B cell (primary cell): ENCODE measurements around the gene R3HDM4. TPM values are rescaled to one million over a fixed set of nuclear protein-coding genes. Genes with fewer than 3 reads are reported as not detected.

ENCODE experiments used
- ATAC-seq: fragments of 200-7000 bp; cut with Tn5 transposase; one replicate; pipeline ENCODE4 v1.10.0; 2021; ENCODE audit warnings: low read depth, mild to moderate bottlenecking, moderate number of reproducible peaks, moderate library complexity
- CTCF ChIA-PET: fragments of 350-600 bp; sonication (Branson Sonifier 250); formaldehyde crosslinking; loops from one replicate; lab custom pipeline; 2021; ENCODE audit warnings: antibody characterized with exemption, inconsistent platforms; lab: Charles Lee
- POLR2A ChIA-PET: fragments of 350-600 bp; sonication (Branson Sonifier 250); formaldehyde crosslinking; loops from one replicate; lab custom pipeline; 2021; ENCODE audit warnings: antibody characterized with exemption; lab: Charles Lee
- DNase-seq: peaks from one replicate; pipeline ENCODE4 v3.0.0; 2013
- H2AFZ ChIP-seq: 2 replicates; pipeline ENCODE4 v1.6.1; 2012; ENCODE audit warnings: mild to moderate bottlenecking, low read depth, low read length; ENCODE audit not compliant: insufficient read depth, poor library complexity, severe bottlenecking
- H3K27ac ChIP-seq, 2 donors: 1 replicate in 1 of 2; 2 replicates in 1 of 2; pipeline ENCODE4 v1.5.1; 2012 to 2013; ENCODE audit warnings: low read length in 2 of 2, mild to moderate bottlenecking in 2 of 2, moderate library complexity in 1 of 2
- H3K27me3 ChIP-seq, 4 experiments: fragments of 200-600 bp in 1 of 4; sonication (generic) in 1 of 4; replicated peaks in 1 of 4; 1 replicate in 2 of 4; 2 replicates in 2 of 4; pipeline versions ENCODE4 v1.6.1 to v1.7.0; 2013 to 2016; ENCODE audit warnings: low read length in 3 of 4, mild to moderate bottlenecking in 2 of 4, mixed read lengths in 1 of 4, moderate library complexity in 1 of 4; ENCODE audit not compliant: insufficient read depth in 4 of 4, control insufficient read depth in 3 of 4; ENCODE audit errors: control extremely low read depth in 1 of 4
- H3K36me3 ChIP-seq, 2 experiments: replicated peaks in 1 of 2; 1 replicate in 1 of 2; 2 replicates in 1 of 2; pipeline versions ENCODE4 v1.6.1 to v1.7.1; 2013; ENCODE audit warnings: low read length in 1 of 2; ENCODE audit not compliant: insufficient read depth in 2 of 2, control insufficient read depth in 1 of 2; ENCODE audit errors: control extremely low read depth in 1 of 2, extremely low read depth in 1 of 2
- H3K4me1 ChIP-seq, 2 donors: fragments of 200-600 bp in 1 of 2; sonication (generic) in 1 of 2; 1 replicate in 1 of 2; 2 replicates in 1 of 2; pipeline versions ENCODE4 v1.5.1 to v1.6.1; 2013 to 2017; ENCODE audit warnings: low read length in 2 of 2; ENCODE audit not compliant: control insufficient read depth in 2 of 2, insufficient read depth in 2 of 2
- H3K4me2 ChIP-seq: replicated peaks from 2 replicates; pipeline ENCODE3; 2012; ENCODE audit warnings: mild to moderate bottlenecking, low read depth, low read length; ENCODE audit not compliant: poor library complexity, severe bottlenecking
- H3K4me3 ChIP-seq, 5 experiments: fragments of 200-600 bp in 1 of 5; sonication (generic) in 1 of 5; 1 replicate in 3 of 5; 2 replicates in 2 of 5; pipeline versions ENCODE4 v1.5.1 to v1.7.0; 2011 to 2016; ENCODE audit warnings: low read length in 4 of 5, mild to moderate bottlenecking in 4 of 5, low read depth in 2 of 5, control low read depth in 1 of 5, moderate library complexity in 1 of 5; ENCODE audit not compliant: insufficient read depth in 1 of 5; ENCODE audit errors: control extremely low read depth in 1 of 5, extremely low read depth in 1 of 5
- H3K79me2 ChIP-seq: fragments of 200-600 bp; sonication (generic); one replicate; pipeline ENCODE4 v1.6.0; 2016; ENCODE audit warnings: low read length; ENCODE audit not compliant: control insufficient read depth, insufficient read depth
- H3K9ac ChIP-seq: fragments of 200-600 bp; sonication (generic); 2 replicates; pipeline ENCODE4 v1.6.1; 2017; ENCODE audit warnings: mild to moderate bottlenecking, low read length, moderate library complexity
- H3K9me3 ChIP-seq, 3 donors: one replicate each; pipeline versions ENCODE4 v1.6.1 to v1.7.1; 2013; ENCODE audit warnings: low read length in 2 of 3; ENCODE audit not compliant: control insufficient read depth in 2 of 3, insufficient read depth in 1 of 3; ENCODE audit errors: control extremely low read depth in 1 of 3
- H4K20me1 ChIP-seq: 2 replicates; pipeline ENCODE4 v1.6.0; 2012; ENCODE audit warnings: mild to moderate bottlenecking, low read length; ENCODE audit not compliant: insufficient read depth, control insufficient read depth, poor library complexity, severe bottlenecking
- H3K27ac Mint-ChIP-seq: one replicate; pipeline ENCODE4 v1.8.0; 2021; ENCODE audit warnings: mixed read lengths
- H3K27me3 Mint-ChIP-seq: one replicate; pipeline ENCODE4 v1.8.0; 2021; ENCODE audit warnings: mixed read lengths
- H3K4me1 Mint-ChIP-seq: one replicate; pipeline ENCODE4 v1.8.0; 2021; ENCODE audit warnings: mixed read lengths
- H3K4me3 Mint-ChIP-seq: one replicate; pipeline ENCODE4 v1.8.0; 2021; ENCODE audit warnings: mixed read lengths
- H3K9me3 Mint-ChIP-seq: one replicate; pipeline ENCODE4 v1.8.0; 2022; ENCODE audit warnings: mixed read lengths; ENCODE audit not compliant: insufficient read depth
- EZH2 ChIP-seq: IDR thresholded peaks from 2 replicates; pipeline ENCODE4 v1.6.1; 2012; ENCODE audit warnings: borderline replicate concordance, low read depth, mild to moderate bottlenecking, moderate library complexity, low read length; ENCODE audit not compliant: insufficient read depth, poor library complexity, severe bottlenecking
- WGBS: methylation state at CpG from one replicate; pipeline ENCODE4 v1.1.5; 2013; ENCODE audit warnings: missing lambda C conversion rate; ENCODE audit not compliant: insufficient coverage; 5-methylcytosine and 5-hydroxymethylcytosine counted together
- intact Hi-C: fragments of 100-400 bp; cut with micrococcal nuclease; formaldehyde crosslinking; loops from one replicate; pipeline ENCODE4 v1.10.0; 2022
- polyA plus RNA-seq: library from polyadenylated mRNA; depleted of rRNA; stranded (reverse); fragments of >200 nt; gene quantifications from 2 replicates; pipeline ENCODE4 v1.2.3, GENCODE V29; 2012
- small RNA-seq: library from RNA; depleted of rRNA; stranded (forward); fragments of <200 nt; gene quantifications from one replicate; pipeline ENCODE3, GENCODE V24; 2012; ENCODE audit warnings: low replicate concordance, low read depth; ENCODE audit not compliant: insufficient read length
- total RNA-seq, 2 donors: library from RNA; stranded (reverse); fragments of 120-200 nt in 1 of 2; gene quantifications; 1 replicate in 1 of 2; 2 replicates in 1 of 2; pipeline versions ENCODE4 v1.2.3 to v1.2.4, GENCODE V29; 2013 to 2022
- TF ChIP-seq, protein P1 (sequence below): fragments of 200-600 bp; IDR thresholded peaks from one replicate; pipeline ENCODE4 v1.8.0; 2022; ENCODE audit warnings: antibody characterized with exemption, mild to moderate bottlenecking

R3HDM4 gene
- total and polyA plus RNA-seq, 2 donors (not counting 1 experiment from before 2014, with no cell fraction given): 168 to 176 TPM

- H3K4me1 Mint-ChIP-seq: peaks cover 8% of the 10 kb centered on the region
- DNase-seq (no peak), ATAC-seq (no peak)
- Histone ChIP-seq H3K4me3 (no peak overlapping the region), H3K4me1 (peaks cover 0 to 5% of the 10 kb centered on the region in 2 donors), H2AFZ (no peak overlapping the region), H3K9me3 (peaks cover 0 to 13% (median 0%) of the 10 kb centered on the region in 3 donors), H3K4me2 (no peak overlapping the region), H3K36me3 (no peaks in the 10 kb centered on the region), H3K27me3 (peaks cover 0 to 76% (median 21%) of the 10 kb centered on the region in 4 experiments), H3K27ac (no peak overlapping the region), H3K9ac (no peak overlapping the region), H4K20me1 (no peaks in the 10 kb centered on the region), H3K79me2 (no peaks in the 10 kb centered on the region)
- CTCF ChIA-PET: no interaction called here
- intact Hi-C loops: no loop called here
- 48% methylated on average over 12 of the region's 12 CpGs for WGBS
- H3K27ac Mint-ChIP-seq: no peak overlapping the region
- TF ChIP-seq, protein P1, sequence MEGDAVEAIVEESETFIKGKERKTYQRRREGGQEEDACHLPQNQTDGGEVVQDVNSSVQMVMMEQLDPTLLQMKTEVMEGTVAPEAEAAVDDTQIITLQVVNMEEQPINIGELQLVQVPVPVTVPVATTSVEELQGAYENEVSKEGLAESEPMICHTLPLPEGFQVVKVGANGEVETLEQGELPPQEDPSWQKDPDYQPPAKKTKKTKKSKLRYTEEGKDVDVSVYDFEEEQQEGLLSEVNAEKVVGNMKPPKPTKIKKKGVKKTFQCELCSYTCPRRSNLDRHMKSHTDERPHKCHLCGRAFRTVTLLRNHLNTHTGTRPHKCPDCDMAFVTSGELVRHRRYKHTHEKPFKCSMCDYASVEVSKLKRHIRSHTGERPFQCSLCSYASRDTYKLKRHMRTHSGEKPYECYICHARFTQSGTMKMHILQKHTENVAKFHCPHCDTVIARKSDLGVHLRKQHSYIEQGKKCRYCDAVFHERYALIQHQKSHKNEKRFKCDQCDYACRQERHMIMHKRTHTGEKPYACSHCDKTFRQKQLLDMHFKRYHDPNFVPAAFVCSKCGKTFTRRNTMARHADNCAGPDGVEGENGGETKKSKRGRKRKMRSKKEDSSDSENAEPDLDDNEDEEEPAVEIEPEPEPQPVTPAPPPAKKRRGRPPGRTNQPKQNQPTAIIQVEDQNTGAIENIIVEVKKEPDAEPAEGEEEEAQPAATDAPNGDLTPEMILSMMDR: no peak
- no peak for TF ChIP-seq EZH2
- POLR2A ChIA-PET: interaction anchor here (0.6 to 0.8 kb wide), 2 partner anchors 9 to 384 kb away, joined by 4 to 6 read pairs; no protein-coding TSS in a partner anchor
- H3K27me3 Mint-ChIP-seq: peaks cover 30% of the 10 kb centered on the region
- no peak overlapping the region for H3K4me3 Mint-ChIP-seq
- H3K9me3 Mint-ChIP-seq: no peaks in the 10 kb centered on the region
Measured at GRCh38 chr19:848386-848921, 64.6 kb downstream of the R3HDM4 start.

Small RNA genes lying within 50 kb of the gene (small RNA-seq; reads per million reads assigned to genes)
- 4.6 reads per million, percentile 65 among the genes with 10 or more reads in this experiment for gene RNU6-9

Other genes starting within 250 kb of the R3HDM4 start
- 5.6 and 5.8 TPM in 2 replicates for gene FSTL3, start 236.8 kb downstream of the R3HDM4 start, total RNA-seq
- gene FSTL3, start 236.8 kb downstream of the R3HDM4 start, polyA plus RNA-seq: 2.6 and 5.8 TPM in 2 replicates
- gene PRSS57, start 217.8 kb downstream of the R3HDM4 start, total RNA-seq: not detected in 2 replicates
- gene PRSS57, start 217.8 kb downstream of the R3HDM4 start, polyA plus RNA-seq: not detected in 2 replicates
- gene PALM, start 204.3 kb downstream of the R3HDM4 start, total RNA-seq: not detected in 2 replicates
- gene PALM, start 204.3 kb downstream of the R3HDM4 start, polyA plus RNA-seq: 0.15 and 0.53 TPM in 2 replicates
- gene MISP, start 162.1 kb downstream of the R3HDM4 start, total RNA-seq: not detected in 2 replicates
- not detected in 2 replicates for gene MISP, start 162.1 kb downstream of the R3HDM4 start, polyA plus RNA-seq
- gene PTBP1, start 115.8 kb downstream of the R3HDM4 start, total RNA-seq: 304 and 309 TPM in 2 replicates
- gene PTBP1, start 115.8 kb downstream of the R3HDM4 start, polyA plus RNA-seq: 137 and 154 TPM in 2 replicates
- gene PLPPR3, start 91.3 kb downstream of the R3HDM4 start, total RNA-seq: not detected in 2 replicates
- not detected in 2 replicates for gene PLPPR3, start 91.3 kb downstream of the R3HDM4 start, polyA plus RNA-seq
- gene AZU1, start 85.4 kb downstream of the R3HDM4 start, total RNA-seq: 0.44 and 0.70 TPM in 2 replicates
- gene AZU1, start 85.4 kb downstream of the R3HDM4 start, polyA plus RNA-seq: 0.13 and 0.59 TPM in 2 replicates
- not detected in 2 replicates for gene PRTN3, start 72.2 kb downstream of the R3HDM4 start, total RNA-seq
- gene PRTN3, start 72.2 kb downstream of the R3HDM4 start, polyA plus RNA-seq: not detected in 2 replicates
- not detected in 2 replicates for gene ELANE, start 60.9 kb downstream of the R3HDM4 start, total RNA-seq
- gene ELANE, start 60.9 kb downstream of the R3HDM4 start, polyA plus RNA-seq: 0.18 TPM in 1 of 2 replicates, not detected in the other
- gene CFD, start 53.6 kb downstream of the R3HDM4 start, total RNA-seq: 0.79 and 0.87 TPM in 2 replicates
- gene CFD, start 53.6 kb downstream of the R3HDM4 start, polyA plus RNA-seq: 2.9 and 6.6 TPM in 2 replicates
- gene MED16, start 20.0 kb downstream of the R3HDM4 start, total RNA-seq: 85.0 and 88.6 TPM in 2 replicates
- 60.3 and 85.3 TPM in 2 replicates for gene MED16, start 20.0 kb downstream of the R3HDM4 start, polyA plus RNA-seq
- not detected in 2 replicates for gene RNU6-9, start 19.7 kb downstream of the R3HDM4 start, total RNA-seq
- gene RNU6-9, start 19.7 kb downstream of the R3HDM4 start, polyA plus RNA-seq: not detected in 2 replicates
- 0.56 and 0.79 TPM in 2 replicates for gene KISS1R, start 4.1 kb upstream of the R3HDM4 start, total RNA-seq
- gene KISS1R, start 4.1 kb upstream of the R3HDM4 start, polyA plus RNA-seq: 0.55 and 1.3 TPM in 2 replicates
- 60.5 and 66.7 TPM in 2 replicates for gene ARID3A, start 12.8 kb upstream of the R3HDM4 start, total RNA-seq
- 16.5 and 22.9 TPM in 2 replicates for gene ARID3A, start 12.8 kb upstream of the R3HDM4 start, polyA plus RNA-seq
- 50.5 and 60.5 TPM in 2 replicates for gene WDR18, start 71.1 kb upstream of the R3HDM4 start, total RNA-seq
- gene WDR18, start 71.1 kb upstream of the R3HDM4 start, polyA plus RNA-seq: 29.6 and 48.5 TPM in 2 replicates
- 0.10 and 0.42 TPM in 2 replicates for gene GRIN3B, start 87.2 kb upstream of the R3HDM4 start, total RNA-seq
- gene GRIN3B, start 87.2 kb upstream of the R3HDM4 start, polyA plus RNA-seq: 0.07 and 0.10 TPM in 2 replicates
- gene TMEM259, start 107.9 kb upstream of the R3HDM4 start, total RNA-seq: 373 and 377 TPM in 2 replicates
- 607 and 730 TPM in 2 replicates for gene TMEM259, start 107.9 kb upstream of the R3HDM4 start, polyA plus RNA-seq
- gene RNU6-2, start 108.3 kb upstream of the R3HDM4 start, total RNA-seq: not detected in 2 replicates
- gene RNU6-2, start 108.3 kb upstream of the R3HDM4 start, polyA plus RNA-seq: not detected in 2 replicates
- gene CNN2, start 113.4 kb upstream of the R3HDM4 start, total RNA-seq: 186 and 198 TPM in 2 replicates
- gene CNN2, start 113.4 kb upstream of the R3HDM4 start, polyA plus RNA-seq: 301 and 325 TPM in 2 replicates
- 192 and 206 TPM in 2 replicates for gene ABCA7, start 126.9 kb upstream of the R3HDM4 start, total RNA-seq
- gene ABCA7, start 126.9 kb upstream of the R3HDM4 start, polyA plus RNA-seq: 281 and 425 TPM in 2 replicates
- gene ARHGAP45, start 153.9 kb upstream of the R3HDM4 start, total RNA-seq: 490 and 523 TPM in 2 replicates
- gene ARHGAP45, start 153.9 kb upstream of the R3HDM4 start, polyA plus RNA-seq: 488 and 579 TPM in 2 replicates
- gene POLR2E, start 182.2 kb upstream of the R3HDM4 start, total RNA-seq: 103 and 106 TPM in 2 replicates
- 84.5 and 121 TPM in 2 replicates for gene POLR2E, start 182.2 kb upstream of the R3HDM4 start, polyA plus RNA-seq
- 202 and 213 TPM in 2 replicates for gene GPX4, start 190.8 kb upstream of the R3HDM4 start, total RNA-seq
- gene GPX4, start 190.8 kb upstream of the R3HDM4 start, polyA plus RNA-seq: 303 and 317 TPM in 2 replicates